GM12874 (cell line): Measurements from ENCODE around the gene PROM2.

Experiments used
- CTCF ChIP-seq: IDR thresholded peaks from 2 replicates; pipeline ENCODE4 v1.5.1; 2011; ENCODE audit warnings: low read depth, mild to moderate bottlenecking, control low read depth, low read length, moderate library complexity; ENCODE audit not compliant: insufficient read depth

Gene PROM2

GRCh38 chr2:95310651-95311050, 36.4 kb downstream of the PROM2 start:
- TF ChIP-seq CTCF, result no peak

GRCh38 chr2:95311815-95312542, 37.7 kb downstream of the PROM2 start:
- no peak for TF ChIP-seq CTCF

GRCh38 chr2:95312543-95313201, 38.4 kb downstream of the PROM2 start:
- TF ChIP-seq CTCF, result no peak

GRCh38 chr2:95313296-95314131, 39.3 kb downstream of the PROM2 start:
- TF ChIP-seq CTCF, result no peak

GRCh38 chr2:95314598-95314963, 40.3 kb downstream of the PROM2 start:
- no peak for TF ChIP-seq CTCF

- TF ChIP-seq CTCF, result peak; percentile 36; the same call in 1 of the 2 replicates
Observed at GRCh38 chr2:95314964-95315611, 40.8 kb downstream of the PROM2 start.
